ENCODE measurements around the gene PDLIM1. TPM values are rescaled to one million over a fixed set of nuclear protein-coding genes. Genes with fewer than 3 reads are reported as not detected.

PDLIM1 gene
- total RNA-seq, 1 experiment from 2014 or later: 202 TPM

DNA sequence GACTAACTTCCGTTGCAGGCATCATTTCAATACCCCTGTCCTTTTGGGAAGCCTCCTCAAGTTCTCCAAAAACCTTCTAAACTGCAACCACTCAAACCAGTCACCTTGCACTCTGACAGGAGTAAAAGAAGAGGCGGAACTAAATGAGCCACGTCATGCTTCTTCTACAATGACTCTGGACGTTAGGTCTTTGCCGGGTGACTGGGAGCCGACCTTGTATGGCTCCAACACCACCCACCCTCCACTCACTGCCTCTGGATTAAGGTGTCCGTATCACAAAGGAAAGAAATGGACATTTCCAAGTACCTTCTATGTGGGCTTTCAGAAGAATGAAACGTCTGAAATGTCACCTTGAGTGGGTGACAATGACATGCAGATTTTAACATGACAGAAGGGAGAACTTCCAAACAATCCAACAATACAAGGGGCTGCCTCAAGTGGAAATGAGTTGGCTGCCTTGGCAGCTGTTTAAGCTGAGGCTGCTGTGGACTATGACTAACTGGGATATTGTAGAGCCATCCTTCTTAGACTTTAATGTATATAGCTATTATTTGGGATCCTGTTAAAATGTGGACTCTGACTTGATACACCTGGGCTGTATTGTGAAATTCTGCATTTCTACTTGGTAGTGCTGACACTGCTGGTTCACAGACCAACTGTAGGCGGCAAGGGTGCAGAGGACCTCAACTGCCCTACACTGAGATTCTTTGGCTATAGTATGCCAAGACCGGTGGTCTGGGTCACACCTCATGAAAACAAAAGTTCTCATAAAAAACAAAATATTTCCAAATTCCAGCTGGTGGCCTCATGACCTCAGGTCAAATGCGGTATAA, 33.8 kb upstream of the PDLIM1 start:
- no peak for DNase-seq
- H2AFZ ChIP-seq: no peak overlapping the region
- CTCF ChIA-PET: no interaction called here
- BruUV-seq (replicated peaks): no TSS peak
- no peaks in the 10 kb centered on the region for H3K9me3 ChIP-seq (ENCODE audit: insufficient read depth, low read depth)
- intact Hi-C loops (cut with micrococcal nuclease; ENCODE audit: unreplicated experiment): no loop called here
- no peaks in the 10 kb centered on the region for H3K9me2 ChIP-seq (ENCODE audit: insufficient read depth)
- no peak overlapping the region for H3K4me2 ChIP-seq
- H4K20me1 ChIP-seq (ENCODE audit: insufficient read depth): no peaks in the 10 kb centered on the region
- H3K36me3 ChIP-seq (ENCODE audit: low read depth): no peaks in the 10 kb centered on the region
- H3K27me3 ChIP-seq (ENCODE audit: insufficient read depth, low read depth): no peaks in the 10 kb centered on the region
- no peak for TF ChIP-seq EZH2 (IDR thresholded peaks at IDR 0.05; ENCODE audit: low read depth)
- TF ChIP-seq, protein P1, sequence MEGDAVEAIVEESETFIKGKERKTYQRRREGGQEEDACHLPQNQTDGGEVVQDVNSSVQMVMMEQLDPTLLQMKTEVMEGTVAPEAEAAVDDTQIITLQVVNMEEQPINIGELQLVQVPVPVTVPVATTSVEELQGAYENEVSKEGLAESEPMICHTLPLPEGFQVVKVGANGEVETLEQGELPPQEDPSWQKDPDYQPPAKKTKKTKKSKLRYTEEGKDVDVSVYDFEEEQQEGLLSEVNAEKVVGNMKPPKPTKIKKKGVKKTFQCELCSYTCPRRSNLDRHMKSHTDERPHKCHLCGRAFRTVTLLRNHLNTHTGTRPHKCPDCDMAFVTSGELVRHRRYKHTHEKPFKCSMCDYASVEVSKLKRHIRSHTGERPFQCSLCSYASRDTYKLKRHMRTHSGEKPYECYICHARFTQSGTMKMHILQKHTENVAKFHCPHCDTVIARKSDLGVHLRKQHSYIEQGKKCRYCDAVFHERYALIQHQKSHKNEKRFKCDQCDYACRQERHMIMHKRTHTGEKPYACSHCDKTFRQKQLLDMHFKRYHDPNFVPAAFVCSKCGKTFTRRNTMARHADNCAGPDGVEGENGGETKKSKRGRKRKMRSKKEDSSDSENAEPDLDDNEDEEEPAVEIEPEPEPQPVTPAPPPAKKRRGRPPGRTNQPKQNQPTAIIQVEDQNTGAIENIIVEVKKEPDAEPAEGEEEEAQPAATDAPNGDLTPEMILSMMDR (conservative IDR thresholded peaks at IDR 0.05): no peak
- peaks cover 5% of the 10 kb centered on the region; the same call in 1 of the 2 replicates for H3F3A ChIP-seq (ENCODE audit: insufficient read depth, low read depth)
- H3K27ac ChIP-seq: no peak overlapping the region
- H3K4me3 ChIP-seq: no peak overlapping the region
- H3K79me2 ChIP-seq (ENCODE audit: low read depth): no peaks in the 10 kb centered on the region
- POLR2A ChIA-PET (ENCODE audit: unreplicated experiment): no interaction called here
- H3K4me1 ChIP-seq (replicated peaks; ENCODE audit: insufficient read depth): peaks cover 4% of the 10 kb centered on the region

DNA sequence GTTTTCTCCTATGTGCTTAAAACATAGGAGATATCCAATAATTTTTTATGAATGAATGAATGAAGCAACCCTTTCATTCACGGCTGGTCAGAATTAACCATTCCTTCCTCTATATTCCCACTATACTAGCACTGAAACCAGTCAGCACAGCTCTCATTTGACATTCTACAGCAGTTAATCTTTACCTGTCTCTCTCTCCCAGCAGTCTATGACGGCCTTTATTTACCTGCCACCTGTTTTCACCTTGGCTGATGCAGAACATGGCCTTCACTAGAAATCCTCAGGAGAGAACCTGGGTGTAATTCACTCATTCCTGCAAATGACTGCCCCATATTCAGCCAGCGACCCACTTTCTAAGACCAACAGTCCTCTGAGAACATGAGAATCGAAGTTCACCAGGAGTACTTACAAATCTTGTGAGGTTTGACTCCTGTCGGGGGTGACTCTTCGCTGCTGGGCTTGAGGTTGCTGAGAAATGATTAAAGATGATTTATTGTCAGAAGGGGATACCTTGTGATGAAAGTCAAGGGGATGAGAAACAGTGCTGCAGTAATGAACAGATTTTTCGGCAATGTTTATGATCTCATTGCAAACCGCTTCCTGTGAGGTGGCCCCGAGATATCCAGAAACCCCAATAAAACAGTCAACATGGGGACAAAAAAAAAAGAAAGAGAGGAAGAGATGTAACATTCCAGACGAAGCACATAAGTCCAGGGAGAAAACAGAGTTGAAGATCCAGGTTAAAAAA, 30.9 kb upstream of the PDLIM1 start:
- no peaks in the 10 kb centered on the region for H3K9me3 ChIP-seq (ENCODE audit: insufficient read depth, low read depth)
- H2AFZ ChIP-seq: no peak overlapping the region
- no TSS peak for BruUV-seq (replicated peaks)
- no peak overlapping the region for H3K4me3 ChIP-seq
- no peak for TF ChIP-seq EZH2 (IDR thresholded peaks at IDR 0.05; ENCODE audit: low read depth)
- TF ChIP-seq, protein P1 (conservative IDR thresholded peaks at IDR 0.05): no peak
- H3K27me3 ChIP-seq (ENCODE audit: insufficient read depth, low read depth): no peaks in the 10 kb centered on the region
- no peak for DNase-seq
- no peaks in the 10 kb centered on the region for H3K4me1 ChIP-seq (replicated peaks; ENCODE audit: insufficient read depth)
- H3K36me3 ChIP-seq (ENCODE audit: low read depth): no peaks in the 10 kb centered on the region
- no peaks in the 10 kb centered on the region for H3K9me2 ChIP-seq (ENCODE audit: insufficient read depth)
- no peaks in the 10 kb centered on the region for H4K20me1 ChIP-seq (ENCODE audit: insufficient read depth)
- intact Hi-C loops (cut with micrococcal nuclease; ENCODE audit: unreplicated experiment): no loop called here
- no peaks in the 10 kb centered on the region for H3K79me2 ChIP-seq (ENCODE audit: low read depth)
- ChIA-PET CTCF (no interaction called here), POLR2A (ENCODE audit: unreplicated experiment) (interaction anchor here (0.5 kb wide), 1 partner anchor 293 kb away, joined by 3 read pairs; no protein-coding TSS in a partner anchor)
- H3K4me2 ChIP-seq: no peak overlapping the region
- peaks cover 8% of the 10 kb centered on the region for H3F3A ChIP-seq (ENCODE audit: insufficient read depth, low read depth)
- no peak overlapping the region for H3K27ac ChIP-seq

DNA sequence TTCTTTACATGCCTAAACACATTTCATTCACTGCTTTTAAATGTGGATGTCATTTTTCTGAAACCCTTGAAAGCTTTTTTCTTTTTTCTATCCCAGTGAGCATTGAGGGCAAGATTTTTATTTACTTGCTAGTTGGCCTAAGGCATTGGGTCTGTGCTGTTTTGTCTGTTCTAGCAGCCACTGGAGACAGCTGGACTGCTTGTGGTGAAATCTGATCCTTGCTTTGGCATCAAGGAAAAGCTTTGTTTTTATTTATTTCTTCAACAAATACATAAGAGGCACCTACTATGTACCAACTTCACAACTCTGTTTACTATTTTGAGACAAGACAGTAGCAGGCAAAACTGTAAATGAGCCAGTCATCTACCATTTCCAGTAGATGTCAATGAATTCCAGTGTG, 28.4 kb upstream of the PDLIM1 start:
- Histone ChIP-seq H3K27me3 (ENCODE audit: insufficient read depth, low read depth) (no peaks in the 10 kb centered on the region), H3K27ac (no peak overlapping the region), H3K9me2 (ENCODE audit: insufficient read depth) (no peaks in the 10 kb centered on the region), H3K9me3 (ENCODE audit: insufficient read depth, low read depth) (no peaks in the 10 kb centered on the region), H3K79me2 (ENCODE audit: low read depth) (no peaks in the 10 kb centered on the region), H4K20me1 (ENCODE audit: insufficient read depth) (no peaks in the 10 kb centered on the region), H2AFZ (no peak overlapping the region), H3K36me3 (ENCODE audit: low read depth) (no peaks in the 10 kb centered on the region), H3K4me1 (replicated peaks; ENCODE audit: insufficient read depth) (no peaks in the 10 kb centered on the region), H3K4me2 (no peak overlapping the region), H3K4me3 (no peak overlapping the region), H3F3A (ENCODE audit: insufficient read depth, low read depth) (peaks cover 8% of the 10 kb centered on the region)
- POLR2A ChIA-PET (ENCODE audit: unreplicated experiment): no interaction called here
- intact Hi-C loops (cut with micrococcal nuclease; ENCODE audit: unreplicated experiment): no loop called here
- no TSS peak for BruUV-seq (replicated peaks)
- DNase-seq: no peak
- CTCF ChIA-PET: no interaction called here
- TF ChIP-seq EZH2 (IDR thresholded peaks at IDR 0.05; ENCODE audit: low read depth): no peak
- TF ChIP-seq, protein P1 (conservative IDR thresholded peaks at IDR 0.05): no peak
